GM19351 (cell line): ENCODE data around the gene UBE4A.

Experiments used
- ATAC-seq: cut with Tn5 transposase; IDR thresholded peaks from one replicate; pipeline ENCODE4 v1.9.1; 2021; ENCODE audit warnings: mild to moderate bottlenecking, moderate library complexity; ENCODE audit not compliant: unreplicated experiment

Gene UBE4A

GRCh38 chr11:118435893-118436624 is 76.7 kb downstream of the UBE4A start, which contains the start of gene KMT2A:
Gene KMT2A, plus strand, starts transcription at chr11:118436492. Its CDS starts 21 bp downstream, at chr11:118436513.
- peak; percentile 43 for ATAC-seq

- peak; percentile 16 for ATAC-seq
These were observed 77.3 kb downstream of the UBE4A start for GRCh38 chr11:118436639-118437207.

GRCh38 chr11:118437208-118438125 is 78.1 kb downstream of the UBE4A start:
- ATAC-seq: no peak

GRCh38 chr11:118438314-118438931 is 79.0 kb downstream of the UBE4A start:
- no peak for ATAC-seq

- ATAC-seq: no peak
These were observed 80.2 kb downstream of the UBE4A start for GRCh38 chr11:118439646-118440045.

- ATAC-seq: no peak
These were observed 82.4 kb downstream of the UBE4A start for GRCh38 chr11:118441770-118442275.

GRCh38 chr11:118442301-118442700 is 82.9 kb downstream of the UBE4A start:
- ATAC-seq: no peak

- no peak for ATAC-seq
These were observed 83.6 kb downstream of the UBE4A start for GRCh38 chr11:118442908-118443589.

GRCh38 chr11:118443590-118444218 is 84.3 kb downstream of the UBE4A start:
- peak; percentile 51 for ATAC-seq

GRCh38 chr11:118447423-118447822 is 88.0 kb downstream of the UBE4A start:
- ATAC-seq: no peak

GRCh38 chr11:118448294-118448693 is 88.9 kb downstream of the UBE4A start:
- peak; percentile 87 for ATAC-seq
